ENCODE measurements around the gene SASS6. TPM values are rescaled to one million over a fixed set of nuclear protein-coding genes. Genes with fewer than 3 reads are reported as not detected.

SASS6 gene
- total and polyA plus RNA-seq, 2 donors (not counting 3 experiments of a cell fraction or from before 2014, with no cell fraction given) = 0.44 to 7.3 TPM

- H2AFZ ChIP-seq (ENCODE audit: low read depth, low read length) = no peak overlapping the region
- TF ChIP-seq POLR2AphosphoS5 (IDR thresholded peaks at IDR 0.05; ENCODE audit: insufficient read depth, low read depth, low read length) = no peak
- no peak for TF ChIP-seq FOS (IDR thresholded peaks at IDR 0.05; ENCODE audit: borderline replicate concordance, insufficient read depth, low read length)
- no peak for TF ChIP-seq MAX (IDR thresholded peaks at IDR 0.05; ENCODE audit: insufficient read depth, insufficient read length)
- TF ChIP-seq, protein P1, sequence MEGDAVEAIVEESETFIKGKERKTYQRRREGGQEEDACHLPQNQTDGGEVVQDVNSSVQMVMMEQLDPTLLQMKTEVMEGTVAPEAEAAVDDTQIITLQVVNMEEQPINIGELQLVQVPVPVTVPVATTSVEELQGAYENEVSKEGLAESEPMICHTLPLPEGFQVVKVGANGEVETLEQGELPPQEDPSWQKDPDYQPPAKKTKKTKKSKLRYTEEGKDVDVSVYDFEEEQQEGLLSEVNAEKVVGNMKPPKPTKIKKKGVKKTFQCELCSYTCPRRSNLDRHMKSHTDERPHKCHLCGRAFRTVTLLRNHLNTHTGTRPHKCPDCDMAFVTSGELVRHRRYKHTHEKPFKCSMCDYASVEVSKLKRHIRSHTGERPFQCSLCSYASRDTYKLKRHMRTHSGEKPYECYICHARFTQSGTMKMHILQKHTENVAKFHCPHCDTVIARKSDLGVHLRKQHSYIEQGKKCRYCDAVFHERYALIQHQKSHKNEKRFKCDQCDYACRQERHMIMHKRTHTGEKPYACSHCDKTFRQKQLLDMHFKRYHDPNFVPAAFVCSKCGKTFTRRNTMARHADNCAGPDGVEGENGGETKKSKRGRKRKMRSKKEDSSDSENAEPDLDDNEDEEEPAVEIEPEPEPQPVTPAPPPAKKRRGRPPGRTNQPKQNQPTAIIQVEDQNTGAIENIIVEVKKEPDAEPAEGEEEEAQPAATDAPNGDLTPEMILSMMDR (IDR thresholded peaks at IDR 0.05; ENCODE audit: extremely low read depth in 1 of 2, insufficient read depth in 1 of 2, low read depth in 1 of 2, low read length in 2 of 2) = no peak
- TF ChIP-seq JUN (IDR thresholded peaks at IDR 0.05; ENCODE audit: borderline replicate concordance, insufficient read depth, insufficient read length, low read depth) = no peak
- no peak for TF ChIP-seq MYC (IDR thresholded peaks at IDR 0.05; ENCODE audit: low read depth, low read length)
- ChIA-PET POLR2A (no interaction called here), CTCF (interaction anchor here (3.8 kb wide), 1 partner anchor 308 kb away, joined by 11 read pairs; no protein-coding TSS in a partner anchor)
- H3K9me3 ChIP-seq (replicated peaks; ENCODE audit: control insufficient read depth, insufficient read depth, low read length) = no peaks in the 10 kb centered on the region
- no peak overlapping the region for H3K4me3 ChIP-seq (replicated peaks in 1 of 3; ENCODE audit: insufficient read depth in 1 of 3, low read depth in 1 of 3, low read length in 3 of 3)
- H3K27me3 ChIP-seq (ENCODE audit: control insufficient read depth in 2 of 2, insufficient read depth in 2 of 2, low read length in 2 of 2) = no peaks in the 10 kb centered on the region
- peaks cover 2 to 3% of the 10 kb centered on the region in 2 experiments for H3K36me3 ChIP-seq (ENCODE audit: control insufficient read depth in 2 of 2, extremely low read depth in 1 of 2, insufficient read depth in 2 of 2, low read length in 2 of 2)
- no peaks in the 10 kb centered on the region for H3K9me1 ChIP-seq (replicated peaks; ENCODE audit: control insufficient read depth, extremely low read depth, insufficient read depth, low read length)
- no TSS peak for BruUV-seq (replicated peaks)
- H3K4me2 ChIP-seq (ENCODE audit: insufficient read depth, low read length) = no peak overlapping the region
- no peaks in the 10 kb centered on the region for H4K20me1 ChIP-seq (replicated peaks; ENCODE audit: control insufficient read depth, extremely low read depth, insufficient read depth, low read length)
- FAIRE-seq (no peak), DNase-seq (ENCODE audit: low read depth, low spot score) (no peak)
- no peak overlapping the region for H3K9ac ChIP-seq (replicated peaks; ENCODE audit: extremely low read depth, insufficient read depth, low read length)
- no peaks in the 10 kb centered on the region for H3K79me2 ChIP-seq (ENCODE audit: control insufficient read depth, insufficient read depth, low read length)
- intact Hi-C loops (cut with micrococcal nuclease) (no loop called here), dilution Hi-C loops (cut with MboI; ENCODE audit: extremely low pct_ligation_motif_present, low sequenced_read_pairs) (no loop called here)
- no peak overlapping the region for H3K27ac ChIP-seq (ENCODE audit: insufficient read depth, low read depth, low read length)
- H3K4me1 ChIP-seq (ENCODE audit: control insufficient read depth, extremely low read depth, insufficient read depth, low read length) = no peaks in the 10 kb centered on the region
Observed at GRCh38 chr1:100151679-100152078, 18.9 kb upstream of the SASS6 start.
